A172 (cell line): ENCODE measurements around the gene BMP3. TPM values are rescaled to one million over a fixed set of nuclear protein-coding genes. Genes with fewer than 3 reads are reported as not detected.

Experiments
- total RNA-seq: library from RNA; depleted of rRNA; stranded (reverse); fragments of >200 nt; shearing (Covaris generic); gene quantifications from 2 replicates; pipeline ENCODE4 v1.2.3, GENCODE V29; 2014; rRNA removed

BMP3 gene
- total RNA-seq, 1 experiment from 2014 or later, result not detected

Other genes with a start within 250 kb of the BMP3 start
- 0.02 and 0.05 TPM in 2 replicates for gene PRKG2, start 184.5 kb downstream of the BMP3 start, total RNA-seq